ENCODE data around the gene BBX.

Gene BBX

GRCh38 chr3:107837895-107838612, 315.3 kb downstream of the BBX start:
- POLR2A ChIA-PET (ENCODE audit: low non-redundant PET) = no interaction called here
- no peak for TF ChIP-seq CTCF (conservative IDR thresholded peaks at IDR 0.05; ENCODE audit: low read depth)

GRCh38 chr3:107841831-107842230, 319.1 kb downstream of the BBX start:
- no peak for TF ChIP-seq CTCF (conservative IDR thresholded peaks at IDR 0.05; ENCODE audit: low read depth)
- DNase-seq (ENCODE audit: low spot score) = no peak
- no peak overlapping the region for H3K27ac ChIP-seq
- ChIA-PET CTCF (no interaction called here), POLR2A (ENCODE audit: low non-redundant PET) (no interaction called here)

More at GRCh38 chr3:107837895-107838612, 315.3 kb downstream of the BBX start:
- CTCF ChIA-PET = interaction anchor here (1.1 kb wide), 1 partner anchor 13 kb away, joined by 5 read pairs; no protein-coding TSS in a partner anchor
- H3K27ac ChIP-seq = no peak overlapping the region
- no peak for DNase-seq (ENCODE audit: low spot score)

- CTCF ChIA-PET = interaction anchor here (0.7 kb wide), 1 partner anchor 96 kb away, joined by 5 read pairs; no protein-coding TSS in a partner anchor
These were observed 320.2 kb downstream of the BBX start for GRCh38 chr3:107842940-107843339.

GRCh38 chr3:107845380-107846278, 322.9 kb downstream of the BBX start:
- ChIA-PET CTCF (interaction anchor here (0.6 to 1.2 kb wide), 3 partner anchors 13 to 82 kb away, joined by 3 to 4 read pairs (median 4); no protein-coding TSS in a partner anchor), POLR2A (ENCODE audit: low non-redundant PET) (no interaction called here)
- DNase-seq (ENCODE audit: low spot score) = peak; percentile 26

More at GRCh38 chr3:107842940-107843339, 320.2 kb downstream of the BBX start:
- POLR2A ChIA-PET (ENCODE audit: low non-redundant PET) = no interaction called here
- no peak overlapping the region for H3K27ac ChIP-seq
- no peak for DNase-seq (ENCODE audit: low spot score)
- TF ChIP-seq CTCF (conservative IDR thresholded peaks at IDR 0.05; ENCODE audit: low read depth) = no peak

GRCh38 chr3:107846279-107846852, 323.6 kb downstream of the BBX start:
- peak; percentile 61 for DNase-seq (ENCODE audit: low spot score)
- POLR2A ChIA-PET (ENCODE audit: low non-redundant PET) = no interaction called here
- no peak overlapping the region for H3K27ac ChIP-seq
- CTCF ChIA-PET = interaction anchor here (0.5 to 1.2 kb wide), 3 partner anchors 12 to 709 kb away, joined by 3 to 4 read pairs (median 3); no protein-coding TSS in a partner anchor
- TF ChIP-seq CTCF (conservative IDR thresholded peaks at IDR 0.05; ENCODE audit: low read depth) = peak; percentile 50

More at GRCh38 chr3:107845380-107846278, 322.9 kb downstream of the BBX start:
- no peak for TF ChIP-seq CTCF (conservative IDR thresholded peaks at IDR 0.05; ENCODE audit: low read depth)
- no peak overlapping the region for H3K27ac ChIP-seq

GRCh38 chr3:107847791-107848190, 325.0 kb downstream of the BBX start:
- no peak for TF ChIP-seq CTCF (conservative IDR thresholded peaks at IDR 0.05; ENCODE audit: low read depth)
- ChIA-PET CTCF (interaction anchor here (0.6 kb wide), 1 partner anchor 15 kb away, joined by 3 read pairs; no protein-coding TSS in a partner anchor), POLR2A (ENCODE audit: low non-redundant PET) (no interaction called here)
- H3K27ac ChIP-seq = no peak overlapping the region
- no peak for DNase-seq (ENCODE audit: low spot score)

All from RWPE1 (cell line).